GM18951 (cell line): ENCODE results near the gene NUDT16L1.
"Not testable (repeated sequence)": the region's sequence is repeated elsewhere in the genome, so short reads cannot be mapped to it uniquely, and the experiment has no call there.

Source experiments
- POLR2A ChIP-seq: IDR thresholded peaks from 4 replicates; pipeline ENCODE4 v1.6.1; 2011; ENCODE audit warnings: mild to moderate bottlenecking; ENCODE audit not compliant: insufficient read length, insufficient read depth; ENCODE audit errors: extremely low read depth
- in situ Hi-C: fragments of 300-500 bp; cut with MboI; formaldehyde crosslinking; loops from one replicate; pipeline ENCODE4 v1.12.0; 2022; ENCODE audit warnings: low sequenced_read_pairs, mixed read lengths, inconsistent platforms; ENCODE audit not compliant: unreplicated experiment

NUDT16L1 gene

GRCh38 chr16:4693296-4693955 lies at the start of gene NUDT16L1:
Gene NUDT16L1, plus strand, starts transcription at chr16:4693562. Its CDS starts 165 bp downstream, at chr16:4693727.
- peak; percentile 93 for TF ChIP-seq POLR2A
- in situ Hi-C loops: no loop called here

GRCh38 chr16:4646773-4647643 lies 46.4 kb upstream of the NUDT16L1 start:
- no peak for TF ChIP-seq POLR2A
- in situ Hi-C loops: no loop called here

DNA sequence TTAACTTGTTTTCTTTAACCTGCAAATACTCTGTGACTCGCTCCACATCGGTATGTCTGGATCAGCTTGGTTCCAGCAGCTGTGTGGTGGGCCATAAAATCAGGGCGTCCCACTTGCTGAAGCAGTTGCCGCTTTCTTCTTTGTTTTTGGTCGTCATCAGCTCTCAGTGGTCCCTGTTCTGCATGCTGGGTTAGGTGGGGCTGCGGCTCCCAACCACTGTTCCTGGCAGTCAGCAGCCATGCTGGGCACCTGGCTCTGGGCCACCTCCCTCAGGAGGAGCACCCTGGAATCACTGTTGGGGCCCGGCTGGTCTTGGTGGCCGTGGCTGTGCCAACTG lies 45.8 kb upstream of the NUDT16L1 start:
- TF ChIP-seq POLR2A: no peak
- in situ Hi-C loops: no loop called here

DNA sequence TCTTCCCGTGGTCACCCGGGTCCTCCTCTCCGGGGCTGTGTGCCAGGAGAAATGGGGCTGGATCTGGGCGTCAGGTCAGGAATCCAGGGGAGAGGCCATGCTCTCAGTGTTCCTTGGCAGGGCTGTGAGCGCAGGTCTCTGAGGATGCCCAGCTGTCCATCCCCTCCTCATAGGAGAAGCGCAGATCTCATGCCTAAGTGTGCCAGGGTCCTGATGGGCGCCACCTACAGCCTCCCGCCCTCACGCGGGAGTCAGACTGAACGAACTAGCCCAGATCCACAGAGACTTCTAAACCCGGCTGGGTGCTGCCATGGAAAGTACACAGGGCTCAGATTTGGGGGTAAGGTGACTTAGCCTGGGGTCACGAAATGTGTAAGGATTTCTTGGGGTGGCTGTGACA lies 44.4 kb upstream of the NUDT16L1 start:
- in situ Hi-C loops: no loop called here
- TF ChIP-seq POLR2A: no peak

GRCh38 chr16:4649744-4650442 lies 43.5 kb upstream of the NUDT16L1 start:
- no peak for TF ChIP-seq POLR2A
- in situ Hi-C loops: no loop called here

- in situ Hi-C loops: not testable (repeated sequence)
These were observed 42.8 kb upstream of the NUDT16L1 start for GRCh38 chr16:4650443-4651074.

GRCh38 chr16:4651827-4652226 lies 41.5 kb upstream of the NUDT16L1 start:
- TF ChIP-seq POLR2A: no peak
- in situ Hi-C loops: no loop called here

DNA sequence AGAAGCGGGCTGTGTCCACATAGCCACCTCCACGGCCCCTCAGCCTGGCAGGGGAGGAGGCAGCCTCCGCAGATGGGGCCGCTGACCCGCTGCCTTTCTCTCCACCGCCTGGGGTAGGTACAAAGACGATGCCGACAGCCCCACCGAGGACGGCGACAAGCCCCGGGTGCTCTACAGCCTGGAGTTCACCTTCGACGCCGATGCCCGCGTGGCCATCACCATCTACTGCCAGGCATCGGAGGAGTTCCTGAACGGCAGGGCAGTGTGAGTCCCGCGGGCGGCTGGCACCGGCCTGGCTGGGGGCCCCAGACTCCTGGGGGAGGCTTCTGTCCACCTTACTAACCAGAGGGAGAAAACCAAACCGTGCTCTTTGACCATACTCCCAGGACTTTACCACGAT lies 40.8 kb upstream of the NUDT16L1 start:
- TF ChIP-seq POLR2A: no peak
- in situ Hi-C loops: no loop called here

DNA sequence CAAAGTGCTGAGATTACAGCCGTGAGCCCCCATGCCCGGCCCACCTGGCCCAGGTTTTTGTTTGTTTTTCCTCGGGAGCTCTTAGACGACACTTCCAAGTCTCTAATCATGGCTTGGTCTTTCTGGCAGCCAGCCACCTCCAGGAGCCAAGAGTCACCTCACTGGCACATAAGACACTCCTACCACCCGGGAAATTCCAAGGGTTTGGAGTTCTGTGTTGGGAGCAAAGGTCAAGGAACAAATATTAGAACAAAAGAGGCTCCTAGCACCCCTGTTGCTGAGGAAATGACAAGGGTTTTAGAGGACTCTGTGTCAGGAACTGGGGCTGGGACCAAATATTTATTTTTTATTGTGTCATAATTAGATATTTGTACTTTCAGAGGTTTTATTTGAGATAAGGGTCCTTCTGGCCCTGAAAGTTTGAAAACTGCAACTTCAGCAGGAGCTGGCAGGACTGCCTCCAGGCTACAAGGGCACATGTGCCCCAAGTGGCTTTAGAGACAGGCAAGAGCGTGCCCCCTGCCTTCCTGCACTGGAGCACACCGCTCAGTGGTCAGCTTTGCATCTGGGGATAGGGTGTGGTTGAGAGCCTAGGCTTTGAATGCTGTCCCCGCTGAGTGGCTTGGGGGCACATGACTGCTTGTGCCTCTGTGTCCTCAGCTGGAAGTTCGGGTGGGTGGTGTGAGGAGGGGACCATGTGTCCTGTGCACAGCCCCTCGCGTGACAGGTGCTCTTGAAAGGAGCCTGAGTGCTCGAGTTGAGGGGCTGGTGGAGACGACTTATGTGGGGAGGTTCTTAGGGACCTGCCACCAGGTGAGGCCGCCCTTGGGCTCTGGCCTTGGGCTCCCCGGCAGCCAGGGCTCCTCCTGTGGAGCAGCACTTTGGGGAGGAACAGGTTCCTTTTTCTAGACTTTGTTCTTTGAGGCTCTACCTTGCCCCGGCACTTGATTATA lies 39.1 kb upstream of the NUDT16L1 start:
- TF ChIP-seq POLR2A: no peak
- in situ Hi-C loops: no loop called here

DNA sequence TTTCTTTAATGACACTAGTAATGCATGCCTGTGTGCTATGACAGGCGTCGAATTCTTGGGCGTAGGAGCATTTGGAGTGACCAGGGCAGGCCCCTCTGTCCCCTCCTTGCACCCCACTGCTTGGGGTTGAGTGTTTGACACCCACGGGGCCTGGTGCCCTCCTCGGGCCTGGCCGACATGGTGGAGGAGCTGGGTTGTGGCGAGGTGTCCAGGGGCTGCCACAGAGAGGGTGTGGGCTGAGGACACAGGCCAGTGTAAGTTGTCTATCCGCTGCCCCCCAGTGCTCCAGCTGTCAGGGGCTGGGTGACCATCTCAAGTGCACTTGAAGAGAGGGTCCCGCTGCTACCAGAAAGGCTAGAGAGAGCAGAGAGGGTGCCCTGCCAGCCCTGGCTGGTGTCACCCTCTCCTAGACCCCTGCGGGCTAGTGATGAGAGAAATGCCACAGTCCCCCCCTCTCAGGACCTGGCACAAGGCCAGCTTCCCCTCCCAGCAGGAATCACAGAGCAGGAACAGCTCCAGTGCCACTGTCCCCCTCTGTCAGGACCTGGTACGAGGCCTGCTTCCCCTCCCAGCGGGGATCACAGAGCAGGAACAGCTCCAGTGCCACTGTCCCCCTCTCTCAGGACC lies 38.3 kb upstream of the NUDT16L1 start:
- in situ Hi-C loops: no loop called here

GRCh38 chr16:4655801-4656200 lies 37.6 kb upstream of the NUDT16L1 start:
- no peak for TF ChIP-seq POLR2A
- in situ Hi-C loops: no loop called here

More for the DNA sequence above, 38.3 kb upstream of the NUDT16L1 start:
- no peak for TF ChIP-seq POLR2A

- in situ Hi-C loops: no loop called here
- TF ChIP-seq POLR2A: no peak
These were observed 37.1 kb upstream of the NUDT16L1 start for GRCh38 chr16:4656221-4656620.
